K562 (cell line): ENCODE data around the gene DNAH17. TPM values are rescaled to one million over a fixed set of nuclear protein-coding genes. Genes with fewer than 3 reads are reported as not detected.
A peak's percentile ranks its signal among the peaks of the same experiment; 100 is the strongest.

ENCODE experiments used
- ETS1 ChIP-seq: conservative IDR thresholded peaks from 2 replicates; pipeline ENCODE4 v1.6.1; 2011; ENCODE audit warnings: low read depth, mild to moderate bottlenecking, low read length; ENCODE audit not compliant: control insufficient read depth
- FOXA1 ChIP-seq: fragments of 450-650 bp; IDR thresholded peaks from 2 replicates; pipeline ENCODE4 v1.6.1; 2016; ENCODE audit warnings: mild to moderate bottlenecking, borderline replicate concordance
- FUS ChIP-seq: fragments of 200-400 bp; formaldehyde crosslinking; optimal IDR thresholded peaks from 2 replicates; pipeline ENCODE3; 2017; ENCODE audit warnings: low read depth, low read length
- GATAD2A ChIP-seq: fragments of 450-650 bp; IDR thresholded peaks from 2 replicates; pipeline ENCODE4 v1.6.1; 2017
- HDAC2 ChIP-seq: fragments of 450-650 bp; IDR thresholded peaks from 2 replicates; pipeline ENCODE4 v1.6.1; 2016; ENCODE audit warnings: mild to moderate bottlenecking
- HLTF ChIP-seq: fragments of 450-650 bp; IDR thresholded peaks from 2 replicates; pipeline ENCODE4 v1.6.1; 2016
- MGA ChIP-seq: fragments of 450-650 bp; IDR thresholded peaks from 2 replicates; pipeline ENCODE4 v1.6.1; 2016; ENCODE audit warnings: mild to moderate bottlenecking, moderate library complexity
- NFIC ChIP-seq: fragments of 450-650 bp; IDR thresholded peaks from 2 replicates; pipeline ENCODE4 v1.6.1; 2017; ENCODE audit warnings: mild to moderate bottlenecking, inconsistent platforms
- POLR2G ChIP-seq: fragments of 200-400 bp; formaldehyde crosslinking; IDR thresholded peaks from 2 replicates; pipeline ENCODE4 v1.6.1; 2017; ENCODE audit warnings: low read depth, mild to moderate bottlenecking, antibody characterized with exemption, low read length, moderate library complexity
- RAD21 ChIP-seq, 2 experiments: fragments of 250-450 bp in 1 of 2; fragments of 450-650 bp in 1 of 2; sonication (Bioruptor Pico) in 1 of 2; formaldehyde crosslinking in 1 of 2; IDR thresholded peaks in 1 of 2; conservative IDR thresholded peaks in 1 of 2; 2 replicates each; pipeline versions ENCODE4 v1.4.0 to v1.8.0; 2020 to 2022; ENCODE audit warnings: mild to moderate bottlenecking in 2 of 2, moderate library complexity in 1 of 2
- RCOR1 ChIP-seq, 2 experiments: IDR thresholded peaks; 2 replicates each; pipeline ENCODE4 v1.6.1; 2012; ENCODE audit warnings: low read depth in 2 of 2, low read length in 2 of 2, borderline replicate concordance in 1 of 2, improper control_type of control experiment in 1 of 2
- RHOXF2B ChIP-seq: fragments of 250-450 bp; sonication (Bioruptor Pico); conservative IDR thresholded peaks from 2 replicates; pipeline ENCODE4 v1.5.1; 2021
- ZNF785 ChIP-seq: fragments of 250-450 bp; sonication (Bioruptor Pico); IDR thresholded peaks from 2 replicates; pipeline ENCODE4 v1.4.0; 2020; ENCODE audit warnings: mild to moderate bottlenecking
- polyA plus RNA-seq, 8 experiments: library from polyadenylated mRNA; depleted of rRNA in 4 of 8; stranded (reverse) in 5 of 8; unstranded in 3 of 8; fragments of >200 nt; fragmentation: Nextera tagmentation in 2 of 8; fragmentation: Illumina TruSeq in 1 of 8; extraction: Ambion mirVana in 2 of 8; extraction: Trizol in 1 of 8; gene quantifications; 2 replicates each; pipeline versions ENCODE4 v1.2.1 to v1.2.3, GENCODE V29; 2011 to 2014; ENCODE audit warnings: inconsistent platforms in 1 of 8, missing spikeins in 1 of 8
- total RNA-seq, 7 experiments: library from RNA; depleted of rRNA in 6 of 7; stranded (reverse); fragments of >200 nt in 6 of 7; fragmentation: Illumina TruSeq in 2 of 7; extraction: Trizol in 2 of 7; gene quantifications; 2 replicates each; pipeline versions ENCODE4 v1.2.1 to v1.2.3, GENCODE V29; 2011 to 2021; ENCODE audit warnings: low replicate concordance in 1 of 7

Gene DNAH17
- total and polyA plus RNA-seq, 9 of the 15 experiments (the other 6 are each of a cell fraction or from before 2014, with no cell fraction given), result under 0.01 to 0.06 (median 0.03) TPM; not detected in 5

- TF ChIP-seq RAD21 (CRISPR knock-in tag; conservative IDR thresholded peaks at IDR 0.05 in 1 of 2, IDR thresholded peaks at IDR 0.05 in 1 of 2) (peak in 1 of 2 experiments; percentile 22; a peak in 2 of 4 replicates), POLR2G (no peak), ETS1 (no peak), NFIC (peak; percentile 67), FUS (no peak), FOXA1 (no peak), RCOR1 (IDR thresholded peaks at IDR 0.05; ENCODE audit: borderline replicate concordance in 1 of 2, low read depth in 2 of 2, low read length in 2 of 2) (peak in 1 of 2 experiments; percentile 95; a peak in 2 of 4 replicates), GATAD2A (no peak), RHOXF2B (CRISPR knock-in tag) (no peak), HLTF (no peak), ZNF785 (CRISPR knock-in tag) (no peak), MGA (no peak), HDAC2 (peak; percentile 81)
These were observed 165.8 kb downstream of the DNAH17 start (continued) for GRCh38 chr17:78411241-78411857.
